ENCODE data around the gene C2CD2. TPM values are rescaled to one million over a fixed set of nuclear protein-coding genes. Genes with fewer than 3 reads are reported as not detected.

The C2CD2 gene
- polyA plus RNA-seq, 3 donors: 13.6 to 20.2 (median 15.2) TPM

- no peak for DNase-seq (ENCODE audit: extremely low read depth in 1 of 11, low read depth in 9 of 11, low spot score in 4 of 11)
These were observed 4.9 kb downstream of the C2CD2 start for GRCh38 chr21:41948901-41949300.

GRCh38 chr21:41948078-41948895 lies 5.5 kb downstream of the C2CD2 start:
- DNase-seq (ENCODE audit: extremely low read depth in 1 of 11, low read depth in 9 of 11, low spot score in 4 of 11): no peak

DNA sequence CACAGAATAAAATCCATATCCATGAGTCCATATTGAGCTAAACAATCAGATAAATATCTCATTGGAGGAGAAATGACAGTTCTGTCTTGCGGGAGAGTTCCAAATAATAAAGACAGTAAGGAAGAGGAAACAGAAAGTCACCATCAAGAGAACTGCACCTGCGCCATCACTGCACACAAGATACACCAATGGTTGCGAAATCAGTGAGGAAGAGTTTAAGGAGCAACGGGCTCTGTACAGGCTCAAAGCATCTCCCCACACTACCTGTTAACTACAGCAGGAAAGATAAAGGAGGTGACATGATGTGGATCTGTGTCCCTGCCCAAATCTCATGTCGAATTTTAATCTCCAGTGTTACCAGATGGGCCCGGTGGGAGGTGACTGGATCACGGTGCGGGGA lies 7.8 kb downstream of the C2CD2 start:
- DNase-seq (ENCODE audit: extremely low read depth in 1 of 11, low read depth in 9 of 11, low spot score in 4 of 11): no peak

GRCh38 chr21:41943851-41944250 lies 10.0 kb downstream of the C2CD2 start:
- no peak for DNase-seq (ENCODE audit: extremely low read depth in 1 of 11, low read depth in 9 of 11, low spot score in 4 of 11)

DNA sequence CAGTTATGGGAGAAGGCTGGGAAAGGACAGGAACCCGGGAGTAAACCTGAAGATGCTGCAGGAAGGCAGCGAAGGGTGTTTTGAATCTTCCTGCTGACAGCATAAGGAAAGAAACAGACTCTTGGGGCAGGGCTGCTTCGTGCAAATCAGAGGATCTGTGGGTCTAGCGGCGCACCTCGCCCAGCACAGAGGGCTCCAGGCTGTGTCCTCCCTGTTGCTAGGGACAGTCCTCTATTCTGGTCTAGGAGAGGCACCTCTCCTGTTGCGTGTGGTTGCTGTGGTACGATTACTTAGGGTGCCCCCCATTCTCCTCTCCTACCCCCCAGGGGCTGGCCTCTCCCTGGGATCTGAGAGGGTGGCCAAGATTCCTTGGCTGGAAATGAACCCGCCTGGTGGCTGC lies 11.4 kb downstream of the C2CD2 start:
- DNase-seq (ENCODE audit: extremely low read depth in 1 of 11, low read depth in 9 of 11, low spot score in 4 of 11): no peak

GRCh38 chr21:41941941-41942340 lies 11.9 kb downstream of the C2CD2 start:
- DNase-seq (ENCODE audit: extremely low read depth in 1 of 11, low read depth in 9 of 11, low spot score in 4 of 11): no peak

- DNase-seq (ENCODE audit: extremely low read depth in 1 of 11, low read depth in 9 of 11, low spot score in 4 of 11): no peak
These were observed 13.4 kb downstream of the C2CD2 start for GRCh38 chr21:41940431-41940830.

GRCh38 chr21:41939391-41939790 lies 14.4 kb downstream of the C2CD2 start:
- DNase-seq (ENCODE audit: extremely low read depth in 1 of 11, low read depth in 9 of 11, low spot score in 4 of 11): no peak

DNA sequence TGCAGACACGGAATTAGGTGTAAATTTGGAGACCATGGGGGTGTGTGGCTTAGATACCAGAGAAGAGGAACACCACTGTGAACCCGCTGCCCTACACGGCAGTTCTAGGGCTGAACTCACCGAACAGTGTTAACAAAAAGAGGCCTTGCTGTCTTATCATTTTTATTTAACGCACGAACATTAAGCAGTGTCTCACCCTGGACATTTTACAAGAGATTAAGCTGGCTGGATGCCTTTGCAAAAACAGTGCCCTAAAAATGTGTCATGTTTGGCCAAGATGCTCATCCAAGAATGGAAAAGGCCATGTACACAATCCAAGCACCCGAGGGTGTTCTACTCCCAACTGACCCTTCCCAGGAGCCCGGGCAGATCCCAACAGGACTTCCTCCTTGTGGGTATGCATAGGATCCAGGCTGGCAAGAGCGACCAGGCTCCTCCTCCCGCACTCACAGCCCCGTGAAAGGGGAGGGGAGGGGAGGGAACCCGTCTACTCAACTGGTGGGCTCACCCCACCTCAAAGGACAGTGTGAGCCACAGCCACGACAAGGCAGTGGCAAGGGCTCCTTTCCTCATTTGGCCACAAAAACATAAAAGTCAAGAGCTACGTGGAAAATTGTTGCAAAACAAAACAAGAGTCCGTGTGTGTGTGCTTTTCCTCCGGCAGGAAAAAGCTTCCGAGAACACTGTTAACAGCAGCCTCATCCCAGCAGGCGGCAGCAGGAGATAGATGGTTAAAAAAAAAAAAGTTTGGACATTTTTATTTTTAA lies 20.3 kb downstream of the C2CD2 start:
- DNase-seq (ENCODE audit: extremely low read depth in 1 of 11, low read depth in 9 of 11, low spot score in 4 of 11): no peak

GRCh38 chr21:41932576-41933312 lies 21.1 kb downstream of the C2CD2 start:
- DNase-seq (ENCODE audit: extremely low read depth in 1 of 11, low read depth in 9 of 11, low spot score in 4 of 11): no peak

DNA sequence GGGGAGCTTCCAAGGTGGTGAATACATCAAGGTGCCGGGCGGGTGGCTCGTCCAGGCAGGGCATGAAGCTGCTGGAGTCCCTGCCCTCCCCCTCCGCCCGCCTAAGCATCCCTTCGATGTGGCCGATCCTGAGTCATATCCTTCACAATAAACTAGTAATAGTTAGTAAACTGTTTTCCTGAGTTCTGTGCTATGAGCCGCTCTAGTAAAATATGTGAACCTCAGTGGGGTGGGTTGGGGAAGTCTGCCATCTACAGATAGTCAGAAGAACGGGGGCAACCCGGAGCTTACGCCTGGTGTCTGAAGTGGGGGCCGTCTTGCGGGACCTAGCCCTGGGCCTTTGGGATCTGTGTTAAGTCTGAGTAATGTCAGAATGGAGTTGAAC lies 21.6 kb downstream of the C2CD2 start:
- DNase-seq (ENCODE audit: extremely low read depth in 1 of 11, low read depth in 9 of 11, low spot score in 4 of 11): no peak

GRCh38 chr21:41931041-41931451 lies 22.8 kb downstream of the C2CD2 start:
- DNase-seq (ENCODE audit: extremely low read depth in 1 of 11, low read depth in 9 of 11, low spot score in 4 of 11): peak in 1 of 11 donors; percentile 54

GRCh38 chr21:41929248-41929647 lies 24.6 kb downstream of the C2CD2 start:
- DNase-seq (ENCODE audit: extremely low read depth in 1 of 11, low read depth in 9 of 11, low spot score in 4 of 11): no peak

- DNase-seq (ENCODE audit: extremely low read depth in 1 of 11, low read depth in 9 of 11, low spot score in 4 of 11): no peak
These were observed 25.1 kb downstream of the C2CD2 start for GRCh38 chr21:41928621-41929220.

DNA sequence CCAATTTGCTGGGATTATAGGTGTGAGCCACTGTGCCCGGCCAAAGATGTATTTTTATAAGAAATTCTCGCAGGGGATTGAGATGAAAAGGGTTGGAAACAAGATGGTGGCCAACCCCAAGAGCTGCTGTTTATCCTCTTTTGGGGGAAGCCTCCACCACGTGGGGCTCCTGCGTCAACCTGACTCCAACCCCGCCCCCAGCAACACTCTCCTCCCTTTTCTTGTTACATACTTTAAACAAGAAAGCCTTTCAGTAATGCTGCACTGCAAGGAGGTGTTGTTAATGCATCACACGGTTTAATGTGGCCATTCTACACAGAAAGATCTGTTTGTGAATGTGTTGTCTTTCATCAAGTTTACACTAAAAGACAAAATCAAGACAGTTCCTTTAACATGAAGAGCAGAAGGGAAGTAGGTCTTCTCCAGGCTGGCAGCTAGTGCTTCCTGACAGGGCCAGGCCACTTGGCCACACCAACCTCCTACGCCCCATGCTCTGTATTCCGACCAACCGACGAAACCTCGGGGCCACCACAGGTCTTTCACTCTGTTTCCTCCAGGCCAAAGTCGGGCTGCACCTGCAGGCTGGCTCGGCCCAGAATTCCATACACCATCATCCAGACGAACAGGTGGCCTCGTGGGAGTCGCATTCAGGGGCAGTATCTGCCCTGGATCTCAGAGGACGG lies 25.9 kb downstream of the C2CD2 start:
- no peak for DNase-seq (ENCODE audit: extremely low read depth in 1 of 11, low read depth in 9 of 11, low spot score in 4 of 11)

- DNase-seq (ENCODE audit: extremely low read depth in 1 of 11, low read depth in 9 of 11, low spot score in 4 of 11): no peak
These were observed 27.0 kb downstream of the C2CD2 start for GRCh38 chr21:41926807-41927171.

DNA sequence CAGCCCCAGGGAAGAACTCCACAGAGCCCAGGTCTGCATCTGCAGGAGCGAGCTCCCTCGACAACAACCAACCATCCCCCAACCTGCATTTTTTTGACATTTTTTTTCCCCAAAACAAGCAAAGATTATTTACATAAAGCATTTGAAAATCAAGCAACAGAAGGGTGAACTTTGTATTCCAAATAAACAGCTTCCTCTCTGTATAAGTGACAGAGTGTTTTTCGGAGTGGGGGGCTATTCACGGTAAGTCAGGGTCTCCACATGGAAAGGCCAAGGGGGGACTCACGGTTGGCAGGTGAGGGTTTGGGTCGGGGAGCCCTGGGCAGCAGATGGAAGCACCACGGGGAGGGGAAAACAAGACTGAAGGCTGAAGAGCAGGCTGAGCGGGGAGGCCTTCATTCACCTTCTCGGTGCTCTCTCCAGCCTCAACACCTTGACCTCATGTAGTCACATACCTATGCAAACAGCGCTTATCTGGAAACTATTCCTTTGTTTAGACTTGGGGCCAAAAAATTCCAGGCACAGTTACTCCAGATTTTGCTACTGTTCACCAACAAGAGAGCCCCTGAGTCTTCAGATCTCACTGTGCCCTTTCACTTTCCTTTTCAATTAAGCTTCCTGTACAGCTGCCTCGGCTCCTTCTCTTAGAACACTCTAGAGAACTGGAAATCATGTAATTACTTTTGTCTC lies 27.6 kb downstream of the C2CD2 start:
- DNase-seq (ENCODE audit: extremely low read depth in 1 of 11, low read depth in 9 of 11, low spot score in 4 of 11): peak in 2 of 11 donors; percentile 29 to 47

- DNase-seq (ENCODE audit: extremely low read depth in 1 of 11, low read depth in 9 of 11, low spot score in 4 of 11): no peak
These were observed 28.1 kb downstream of the C2CD2 start for GRCh38 chr21:41925767-41926116.
